Measurements from ENCODE around the gene FOSL1. TPM values are rescaled to one million over a fixed set of nuclear protein-coding genes. Genes with fewer than 3 reads are reported as not detected.

The FOSL1 gene
- total RNA-seq, 1 experiment from 2014 or later: 33.7 TPM

DNA sequence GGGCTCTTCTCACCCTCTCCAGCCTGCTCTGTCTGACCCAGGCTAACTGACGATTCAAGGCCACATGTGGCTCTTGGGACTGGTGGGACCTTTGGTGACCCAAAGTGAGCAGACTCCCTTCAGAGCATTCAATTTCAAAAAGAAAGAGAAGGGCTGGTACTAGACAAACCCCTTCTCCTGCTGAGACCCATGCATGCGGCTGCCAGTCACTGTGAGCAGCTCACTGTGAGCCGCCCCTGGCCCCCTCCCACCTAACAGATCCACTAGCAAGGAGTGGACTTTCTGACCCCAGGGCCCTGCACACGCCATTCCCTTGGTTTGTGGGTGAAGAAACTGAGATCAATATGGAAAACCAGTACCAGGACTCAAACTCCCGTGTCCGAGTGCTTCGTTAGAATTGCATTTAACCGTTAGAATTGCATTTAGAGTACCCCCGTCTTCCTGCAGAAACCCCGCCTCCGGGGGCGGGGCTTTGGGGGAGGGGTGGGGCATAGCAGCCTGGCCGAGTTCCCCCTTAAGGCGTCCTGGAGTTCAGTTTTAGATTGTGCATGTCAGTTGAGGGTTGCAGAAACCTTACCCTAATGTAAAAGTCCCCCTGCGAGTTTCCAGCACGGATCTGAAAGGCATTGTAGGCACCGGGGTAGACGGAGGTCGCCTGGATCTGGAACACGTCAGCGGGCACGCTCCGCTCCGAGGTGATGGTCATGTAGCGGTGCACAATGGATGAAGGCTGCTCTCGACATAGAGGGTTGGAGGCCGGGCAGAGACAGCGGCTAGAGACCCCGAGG is 32.7 kb downstream of the FOSL1 start:
- peak overlapping the region in 2 of 3 experiments; percentile 54 to 89; a peak in 3 of 7 replicates for H3K27ac Mint-ChIP-seq

More for the DNA sequence above, 32.7 kb downstream of the FOSL1 start:
- H3K4ac ChIP-seq (ENCODE audit: low read depth, low read length): no peak overlapping the region
- no peak overlapping the region for H2BK20ac ChIP-seq (ENCODE audit: low read depth, low read length, poor library complexity, severe bottlenecking)
- no peak overlapping the region for H2AFZ ChIP-seq (ENCODE audit: low read length)
- H2BK5ac ChIP-seq (ENCODE audit: insufficient read length, low read length): no peak overlapping the region
- H3K4me2 ChIP-seq (ENCODE audit: insufficient read depth, insufficient read length, low read length): peak overlapping the region; percentile 67
- Mint-ChIP-seq H3K9me3 (no peaks in the 10 kb centered on the region), H3K4me3 (peak overlapping the region; percentile 77 to 90), H3K36me3 (ENCODE audit: insufficient read depth in 1 of 3, low read depth in 3 of 3) (peaks cover 18 to 33% (median 32%) of the 10 kb centered on the region in 3 experiments; a peak in 6 of 7 replicates), H3K27me3 (ENCODE audit: low read depth) (peaks cover 7% of the 10 kb centered on the region), H3K4me1 (peaks cover 13 to 14% of the 10 kb centered on the region in 2 experiments)
- TF ChIP-seq, protein P1, sequence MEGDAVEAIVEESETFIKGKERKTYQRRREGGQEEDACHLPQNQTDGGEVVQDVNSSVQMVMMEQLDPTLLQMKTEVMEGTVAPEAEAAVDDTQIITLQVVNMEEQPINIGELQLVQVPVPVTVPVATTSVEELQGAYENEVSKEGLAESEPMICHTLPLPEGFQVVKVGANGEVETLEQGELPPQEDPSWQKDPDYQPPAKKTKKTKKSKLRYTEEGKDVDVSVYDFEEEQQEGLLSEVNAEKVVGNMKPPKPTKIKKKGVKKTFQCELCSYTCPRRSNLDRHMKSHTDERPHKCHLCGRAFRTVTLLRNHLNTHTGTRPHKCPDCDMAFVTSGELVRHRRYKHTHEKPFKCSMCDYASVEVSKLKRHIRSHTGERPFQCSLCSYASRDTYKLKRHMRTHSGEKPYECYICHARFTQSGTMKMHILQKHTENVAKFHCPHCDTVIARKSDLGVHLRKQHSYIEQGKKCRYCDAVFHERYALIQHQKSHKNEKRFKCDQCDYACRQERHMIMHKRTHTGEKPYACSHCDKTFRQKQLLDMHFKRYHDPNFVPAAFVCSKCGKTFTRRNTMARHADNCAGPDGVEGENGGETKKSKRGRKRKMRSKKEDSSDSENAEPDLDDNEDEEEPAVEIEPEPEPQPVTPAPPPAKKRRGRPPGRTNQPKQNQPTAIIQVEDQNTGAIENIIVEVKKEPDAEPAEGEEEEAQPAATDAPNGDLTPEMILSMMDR (conservative IDR thresholded peaks at IDR 0.05): no peak
- no peak overlapping the region for H3K23ac ChIP-seq (ENCODE audit: insufficient read length, low read depth, low read length)
- no peak overlapping the region for H3K9ac ChIP-seq (ENCODE audit: extremely low read depth, insufficient read length, low read length)
- H2AK5ac ChIP-seq (ENCODE audit: insufficient read length, low read length): no peak overlapping the region
- DNase-seq: peak; percentile 66
- H2BK15ac ChIP-seq (ENCODE audit: low read depth, low read length): no peak overlapping the region
- H3K27me3 ChIP-seq (ENCODE audit: insufficient read depth, low read length): no peaks in the 10 kb centered on the region; the same call in 1 of the 2 replicates
- H3T11ph ChIP-seq (ENCODE audit: low read length): no peak overlapping the region
- no peaks in the 10 kb centered on the region for H3K79me2 ChIP-seq (ENCODE audit: insufficient read depth, low read length)
- H3K4me1 ChIP-seq (ENCODE audit: insufficient read depth, low read length): no peaks in the 10 kb centered on the region
- no peak overlapping the region for H4K91ac ChIP-seq (ENCODE audit: insufficient read length, low read depth, low read length)
- H3K18ac ChIP-seq (ENCODE audit: insufficient read length, low read depth, low read length): no peak overlapping the region
- no peaks in the 10 kb centered on the region for H3K9me3 ChIP-seq (ENCODE audit: control insufficient read depth, low read depth, low read length)
- H3K56ac ChIP-seq (ENCODE audit: insufficient read length, low read depth, low read length): no peak overlapping the region
- H3K27ac ChIP-seq (ENCODE audit: insufficient read length, low read depth, low read length): no peak overlapping the region
- H3K23me2 ChIP-seq (ENCODE audit: insufficient read length, low read depth, low read length, poor library complexity, severe bottlenecking): no peaks in the 10 kb centered on the region
- no peak overlapping the region for H2BK120ac ChIP-seq (ENCODE audit: low read depth, low read length, poor library complexity, severe bottlenecking)
- H3K79me1 ChIP-seq (ENCODE audit: insufficient read depth, low read depth, low read length, poor library complexity, severe bottlenecking): no peaks in the 10 kb centered on the region
- H2BK12ac ChIP-seq (ENCODE audit: insufficient read length, low read depth, low read length): no peak overlapping the region
- no peak overlapping the region for H4K5ac ChIP-seq (ENCODE audit: insufficient read length, low read depth, low read length)
- no CpG with 5 or more reads among the region's 29 CpGs for WGBS (ENCODE audit: extremely low coverage, insufficient read length, low lambda C conversion rate)
- H4K20me1 ChIP-seq (ENCODE audit: control insufficient read depth, insufficient read depth, insufficient read length): no peaks in the 10 kb centered on the region
- no peak overlapping the region for H4K8ac ChIP-seq (replicated peaks; ENCODE audit: insufficient read length, low read depth, low read length)
- no peak overlapping the region for H3K14ac ChIP-seq (ENCODE audit: insufficient read depth, low read length)

Measured in H9 (cell line).